ENCODE results near the gene OASL. TPM values are rescaled to one million over a fixed set of nuclear protein-coding genes. Genes with fewer than 3 reads are reported as not detected.
A peak's percentile ranks its signal among the peaks of the same experiment; 100 is the strongest.

Gene OASL
- total and polyA plus RNA-seq, 9 of the 15 experiments (the other 6 are each of a cell fraction or from before 2014, with no cell fraction given) = 0.14 TPM; not detected in 8

GRCh38 chr12:121085069-121085468 lies 46.0 kb upstream of the OASL start (continued):
- TF ChIP-seq ZNF57 (CRISPR knock-in tag; IDR thresholded peaks at IDR 0.05) (no peak), RFX1 (IDR thresholded peaks at IDR 0.05) (peak; percentile 65), CBFB (CRISPR knock-in tag; IDR thresholded peaks at IDR 0.05) (no peak), PTRF (tag; IDR thresholded peaks at IDR 0.05) (no peak), ZNF696 (CRISPR knock-in tag; conservative IDR thresholded peaks at IDR 0.05) (no peak), BCLAF1 (IDR thresholded peaks at IDR 0.05; ENCODE audit: borderline replicate concordance in 1 of 2, control insufficient read depth in 1 of 2, low read depth in 2 of 2, low read length in 1 of 2) (no peak), ZKSCAN3 (CRISPR knock-in tag; IDR thresholded peaks at IDR 0.05) (no peak), PHF21A (IDR thresholded peaks at IDR 0.05; ENCODE audit: borderline replicate concordance, low read depth) (no peak)
- TF ChIP-seq, protein P1, sequence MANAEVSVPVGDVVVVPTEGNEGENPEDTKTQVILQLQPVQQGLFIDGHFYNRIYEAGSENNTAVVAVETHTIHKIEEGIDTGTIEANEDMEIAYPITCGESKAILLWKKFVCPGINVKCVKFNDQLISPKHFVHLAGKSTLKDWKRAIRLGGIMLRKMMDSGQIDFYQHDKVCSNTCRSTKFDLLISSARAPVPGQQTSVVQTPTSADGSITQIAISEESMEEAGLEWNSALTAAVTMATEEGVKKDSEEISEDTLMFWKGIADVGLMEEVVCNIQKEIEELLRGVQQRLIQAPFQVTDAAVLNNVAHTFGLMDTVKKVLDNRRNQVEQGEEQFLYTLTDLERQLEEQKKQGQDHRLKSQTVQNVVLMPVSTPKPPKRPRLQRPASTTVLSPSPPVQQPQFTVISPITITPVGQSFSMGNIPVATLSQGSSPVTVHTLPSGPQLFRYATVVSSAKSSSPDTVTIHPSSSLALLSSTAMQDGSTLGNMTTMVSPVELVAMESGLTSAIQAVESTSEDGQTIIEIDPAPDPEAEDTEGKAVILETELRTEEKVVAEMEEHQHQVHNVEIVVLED (CRISPR knock-in tag; IDR thresholded peaks at IDR 0.05) = no peak
- TF ChIP-seq, protein P2, sequence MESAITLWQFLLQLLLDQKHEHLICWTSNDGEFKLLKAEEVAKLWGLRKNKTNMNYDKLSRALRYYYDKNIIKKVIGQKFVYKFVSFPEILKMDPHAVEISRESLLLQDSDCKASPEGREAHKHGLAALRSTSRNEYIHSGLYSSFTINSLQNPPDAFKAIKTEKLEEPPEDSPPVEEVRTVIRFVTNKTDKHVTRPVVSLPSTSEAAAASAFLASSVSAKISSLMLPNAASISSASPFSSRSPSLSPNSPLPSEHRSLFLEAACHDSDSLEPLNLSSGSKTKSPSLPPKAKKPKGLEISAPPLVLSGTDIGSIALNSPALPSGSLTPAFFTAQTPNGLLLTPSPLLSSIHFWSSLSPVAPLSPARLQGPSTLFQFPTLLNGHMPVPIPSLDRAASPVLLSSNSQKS (CRISPR knock-in tag; IDR thresholded peaks at IDR 0.05) = no peak
- TF ChIP-seq, protein P3, sequence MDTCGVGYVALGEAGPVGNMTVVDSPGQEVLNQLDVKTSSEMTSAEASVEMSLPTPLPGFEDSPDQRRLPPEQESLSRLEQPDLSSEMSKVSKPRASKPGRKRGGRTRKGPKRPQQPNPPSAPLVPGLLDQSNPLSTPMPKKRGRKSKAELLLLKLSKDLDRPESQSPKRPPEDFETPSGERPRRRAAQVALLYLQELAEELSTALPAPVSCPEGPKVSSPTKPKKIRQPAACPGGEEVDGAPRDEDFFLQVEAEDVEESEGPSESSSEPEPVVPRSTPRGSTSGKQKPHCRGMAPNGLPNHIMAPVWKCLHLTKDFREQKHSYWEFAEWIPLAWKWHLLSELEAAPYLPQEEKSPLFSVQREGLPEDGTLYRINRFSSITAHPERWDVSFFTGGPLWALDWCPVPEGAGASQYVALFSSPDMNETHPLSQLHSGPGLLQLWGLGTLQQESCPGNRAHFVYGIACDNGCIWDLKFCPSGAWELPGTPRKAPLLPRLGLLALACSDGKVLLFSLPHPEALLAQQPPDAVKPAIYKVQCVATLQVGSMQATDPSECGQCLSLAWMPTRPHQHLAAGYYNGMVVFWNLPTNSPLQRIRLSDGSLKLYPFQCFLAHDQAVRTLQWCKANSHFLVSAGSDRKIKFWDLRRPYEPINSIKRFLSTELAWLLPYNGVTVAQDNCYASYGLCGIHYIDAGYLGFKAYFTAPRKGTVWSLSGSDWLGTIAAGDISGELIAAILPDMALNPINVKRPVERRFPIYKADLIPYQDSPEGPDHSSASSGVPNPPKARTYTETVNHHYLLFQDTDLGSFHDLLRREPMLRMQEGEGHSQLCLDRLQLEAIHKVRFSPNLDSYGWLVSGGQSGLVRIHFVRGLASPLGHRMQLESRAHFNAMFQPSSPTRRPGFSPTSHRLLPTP (IDR thresholded peaks at IDR 0.05; ENCODE audit: borderline replicate concordance, extremely low read depth, insufficient read length) = no peak
- TF ChIP-seq, protein P4, sequence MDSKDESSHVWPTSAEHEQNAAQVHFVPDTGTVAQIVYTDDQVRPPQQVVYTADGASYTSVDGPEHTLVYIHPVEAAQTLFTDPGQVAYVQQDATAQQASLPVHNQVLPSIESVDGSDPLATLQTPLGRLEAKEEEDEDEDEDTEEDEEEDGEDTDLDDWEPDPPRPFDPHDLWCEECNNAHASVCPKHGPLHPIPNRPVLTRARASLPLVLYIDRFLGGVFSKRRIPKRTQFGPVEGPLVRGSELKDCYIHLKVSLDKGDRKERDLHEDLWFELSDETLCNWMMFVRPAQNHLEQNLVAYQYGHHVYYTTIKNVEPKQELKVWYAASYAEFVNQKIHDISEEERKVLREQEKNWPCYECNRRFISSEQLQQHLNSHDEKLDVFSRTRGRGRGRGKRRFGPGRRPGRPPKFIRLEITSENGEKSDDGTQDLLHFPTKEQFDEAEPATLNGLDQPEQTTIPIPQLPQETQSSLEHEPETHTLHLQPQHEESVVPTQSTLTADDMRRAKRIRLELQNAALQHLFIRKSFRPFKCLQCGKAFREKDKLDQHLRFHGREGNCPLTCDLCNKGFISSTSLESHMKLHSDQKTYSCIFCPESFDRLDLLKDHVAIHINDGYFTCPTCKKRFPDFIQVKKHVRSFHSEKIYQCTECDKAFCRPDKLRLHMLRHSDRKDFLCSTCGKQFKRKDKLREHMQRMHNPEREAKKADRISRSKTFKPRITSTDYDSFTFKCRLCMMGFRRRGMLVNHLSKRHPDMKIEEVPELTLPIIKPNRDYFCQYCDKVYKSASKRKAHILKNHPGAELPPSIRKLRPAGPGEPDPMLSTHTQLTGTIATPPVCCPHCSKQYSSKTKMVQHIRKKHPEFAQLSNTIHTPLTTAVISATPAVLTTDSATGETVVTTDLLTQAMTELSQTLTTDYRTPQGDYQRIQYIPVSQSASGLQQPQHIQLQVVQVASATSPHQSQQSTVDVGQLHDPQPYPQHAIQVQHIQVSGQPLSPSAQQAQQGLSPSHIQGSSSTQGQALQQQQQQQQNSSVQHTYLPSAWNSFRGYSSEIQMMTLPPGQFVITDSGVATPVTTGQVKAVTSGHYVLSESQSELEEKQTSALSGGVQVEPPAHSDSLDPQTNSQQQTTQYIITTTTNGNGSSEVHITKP (IDR thresholded peaks at IDR 0.05; ENCODE audit: partially characterized antibody) = no peak
